ENCODE data around the gene ATP6V1B1.

GRCh38 chr2:70979626-70980025 lies 43.9 kb downstream of the ATP6V1B1 start:
- TF ChIP-seq CTCF (IDR thresholded peaks at IDR 0.05): no peak
- TF ChIP-seq POLR2A (IDR thresholded peaks at IDR 0.05): no peak
